GM11168 (cell line): ENCODE measurements around the gene LTBP2.

Experiments used
- in situ Hi-C: fragments of 300-500 bp; cut with MboI; formaldehyde crosslinking; loops from one replicate; pipeline ENCODE4 v1.12.0; 2022; ENCODE audit warnings: low sequenced_read_pairs; ENCODE audit not compliant: unreplicated experiment

The LTBP2 gene

GRCh38 chr14:74641601-74642391, 29.8 kb upstream of the LTBP2 start:
- in situ Hi-C loops, result no loop called here

- in situ Hi-C loops, result no loop called here
These were observed 26.9 kb upstream of the LTBP2 start for GRCh38 chr14:74638966-74639365.

- in situ Hi-C loops, result no loop called here
These were observed 26.0 kb upstream of the LTBP2 start for GRCh38 chr14:74638066-74638465.

GRCh38 chr14:74637178-74637550, 25.1 kb upstream of the LTBP2 start:
- in situ Hi-C loops, result no loop called here

- in situ Hi-C loops, result no loop called here
These were observed 24.6 kb upstream of the LTBP2 start for GRCh38 chr14:74636424-74637177.

- in situ Hi-C loops, result no loop called here
These were observed 23.8 kb upstream of the LTBP2 start for GRCh38 chr14:74635847-74636246.

- in situ Hi-C loops, result no loop called here
These were observed 22.9 kb upstream of the LTBP2 start for GRCh38 chr14:74634964-74635363.

- in situ Hi-C loops, result no loop called here
These were observed 22.4 kb upstream of the LTBP2 start for GRCh38 chr14:74634481-74634880.

GRCh38 chr14:74630881-74631690, 19.0 kb upstream of the LTBP2 start:
- in situ Hi-C loops, result no loop called here

- in situ Hi-C loops, result no loop called here
These were observed 16.4 kb upstream of the LTBP2 start for GRCh38 chr14:74628418-74628817.

GRCh38 chr14:74627076-74627475, 15.0 kb upstream of the LTBP2 start:
- in situ Hi-C loops, result no loop called here

GRCh38 chr14:74622257-74622656, 10.2 kb upstream of the LTBP2 start:
- in situ Hi-C loops, result no loop called here

- in situ Hi-C loops, result no loop called here
These were observed 9.5 kb upstream of the LTBP2 start for GRCh38 chr14:74621556-74621955.

- in situ Hi-C loops, result no loop called here
These were observed 8.9 kb upstream of the LTBP2 start for GRCh38 chr14:74620923-74621322.

- in situ Hi-C loops, result no loop called here
These were observed 8.5 kb upstream of the LTBP2 start for GRCh38 chr14:74620497-74620921.

- in situ Hi-C loops, result no loop called here
These were observed 7.7 kb upstream of the LTBP2 start for GRCh38 chr14:74619672-74620131.

GRCh38 chr14:74618078-74618952, 6.3 kb upstream of the LTBP2 start:
- in situ Hi-C loops, result no loop called here

GRCh38 chr14:74616996-74617700, 5.1 kb upstream of the LTBP2 start:
- in situ Hi-C loops, result no loop called here

- in situ Hi-C loops, result no loop called here
These were observed 4.5 kb upstream of the LTBP2 start for GRCh38 chr14:74616507-74616906.
